Limb (tissue), 2 donors: ENCODE data around the gene EXOSC2.
A peak's percentile ranks its signal among the peaks of the same experiment; 100 is the strongest.

ENCODE experiments used
- DNase-seq, 2 donors: peaks; one replicate each; pipeline ENCODE4 v3.0.0-alpha.2; 2016; ENCODE audit errors: extremely low spot score in 2 of 2

Gene EXOSC2

DNA sequence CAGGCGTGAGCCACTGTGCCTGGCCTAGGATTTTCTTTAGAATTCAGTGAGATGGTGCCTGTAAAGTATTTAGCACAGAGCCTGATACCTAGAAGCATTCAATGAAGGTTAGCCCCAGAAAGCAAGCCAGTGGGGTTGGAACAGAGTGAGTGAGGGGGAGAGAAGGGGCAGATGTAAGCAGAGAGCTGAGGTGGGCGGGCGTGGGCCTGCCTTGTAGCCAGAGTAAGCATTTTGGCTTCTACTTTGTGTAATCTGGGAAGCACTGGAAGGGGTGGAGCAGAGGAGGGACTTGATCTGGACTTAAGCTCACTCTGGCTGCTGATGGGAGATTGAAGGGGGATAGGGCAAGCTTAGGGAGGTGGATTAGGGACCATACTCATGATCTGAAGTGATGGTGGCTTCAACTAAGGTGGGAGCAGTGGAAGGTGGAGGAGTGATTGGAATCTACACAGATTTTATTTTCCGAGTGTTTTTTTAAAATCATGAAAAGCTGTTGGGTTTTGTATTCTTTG lies 2.6 kb downstream of the EXOSC2 start:
- DNase-seq: no peak

DNA sequence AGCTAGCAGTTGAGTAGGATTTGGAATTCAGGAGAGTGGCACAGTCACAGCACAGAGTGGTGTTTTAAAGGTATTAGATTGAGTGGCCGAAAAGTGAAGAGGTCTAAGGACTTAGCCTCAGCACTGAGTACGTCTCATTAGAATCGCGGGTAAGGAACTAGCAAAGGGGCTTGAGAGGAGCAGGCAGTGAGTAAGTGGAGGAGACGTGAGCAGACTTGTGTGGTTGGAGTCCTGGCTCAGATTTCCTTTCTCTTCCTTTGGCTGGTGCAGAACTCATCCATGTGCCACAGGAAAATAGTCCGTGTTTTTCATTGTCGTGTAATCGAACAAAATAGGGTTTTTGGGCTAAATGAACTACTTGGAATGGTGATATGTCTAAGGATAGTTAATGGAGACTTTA lies 3.4 kb downstream of the EXOSC2 start:
- no peak for DNase-seq

DNA sequence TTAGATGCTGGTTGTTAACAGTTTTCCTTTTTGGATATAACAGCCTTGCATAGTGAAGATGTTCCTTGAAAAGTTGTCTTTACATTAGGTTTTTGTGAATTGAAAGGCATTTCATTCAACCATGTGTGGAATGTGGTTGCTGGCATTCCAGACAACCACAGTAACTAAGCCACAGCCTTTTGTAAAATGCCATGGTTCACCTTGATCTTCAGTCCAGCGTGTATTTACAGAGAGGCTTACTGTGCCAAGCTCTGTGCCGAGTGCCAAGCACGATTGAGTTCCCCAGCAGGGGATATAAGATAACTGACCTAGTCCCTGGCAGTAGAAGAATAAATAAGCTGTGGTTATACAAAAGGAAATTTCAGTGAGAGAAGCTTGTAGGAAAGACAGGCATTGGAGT lies 4.9 kb downstream of the EXOSC2 start:
- DNase-seq: no peak

DNA sequence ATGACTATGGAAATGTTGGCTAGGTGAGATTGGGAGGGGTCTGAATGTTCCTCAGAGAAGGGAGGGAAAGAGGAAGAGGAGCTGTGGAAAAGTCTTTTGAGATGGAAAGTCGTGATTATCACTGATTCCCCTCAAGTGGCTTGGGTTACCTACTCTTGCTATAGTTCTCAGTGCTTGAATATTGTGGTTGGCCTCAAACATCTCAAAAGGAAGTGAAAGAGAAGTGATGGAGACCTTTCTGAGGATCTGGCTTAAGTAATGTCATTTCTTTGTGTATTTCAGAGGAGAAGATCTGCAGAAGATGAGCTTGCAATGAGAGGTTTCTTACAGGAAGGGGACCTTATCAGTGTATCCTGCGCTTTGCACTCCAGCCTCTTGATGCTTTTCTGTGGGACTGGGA lies 5.5 kb downstream of the EXOSC2 start:
- no peak for DNase-seq

DNA sequence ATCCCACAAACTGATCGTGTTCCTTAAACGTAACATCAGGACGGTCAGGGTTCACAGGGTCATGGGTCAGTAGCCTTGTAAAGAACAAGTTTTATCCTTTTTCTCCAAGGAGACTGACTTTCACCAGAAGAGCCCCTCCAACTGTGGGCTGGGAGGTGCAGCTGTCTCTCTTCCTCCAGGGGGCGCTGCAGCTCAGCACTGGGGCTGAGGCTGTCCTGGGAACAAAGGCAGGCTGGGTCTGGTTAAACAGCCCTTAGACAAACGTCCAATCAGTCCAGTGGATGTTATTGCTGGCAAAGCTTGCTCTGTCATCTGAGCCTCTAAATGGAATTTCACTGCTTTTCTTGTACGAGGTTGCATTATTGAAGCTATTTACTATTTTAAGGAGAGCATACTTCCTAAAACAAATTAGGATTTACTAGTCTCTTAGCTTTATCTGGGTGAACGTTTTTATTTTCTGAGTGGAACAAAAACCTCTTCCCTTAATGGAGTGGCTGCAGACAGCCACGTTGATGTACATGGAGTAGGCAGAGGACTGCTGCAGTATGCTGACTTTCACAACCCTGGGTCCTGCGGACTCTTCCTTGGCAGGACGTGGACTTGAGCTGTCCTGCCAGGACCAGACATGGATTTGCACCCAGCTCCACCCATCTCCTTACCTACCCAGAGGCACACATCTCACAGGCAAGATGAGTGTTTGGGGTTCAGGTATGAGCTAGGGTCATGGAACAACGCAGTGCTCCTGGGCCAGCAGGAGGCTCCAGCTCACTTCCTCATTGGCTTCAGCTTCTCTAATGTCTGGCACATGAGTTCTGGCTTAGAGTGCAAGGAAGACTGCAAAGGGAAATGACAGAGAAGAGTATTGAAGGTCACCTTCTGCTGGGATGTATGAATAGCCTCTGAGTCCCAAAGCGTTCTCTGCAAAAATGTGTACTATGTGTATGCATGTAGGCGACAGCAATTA lies 7.8 kb downstream of the EXOSC2 start:
- peak; percentile 47 to 84 for DNase-seq

DNA sequence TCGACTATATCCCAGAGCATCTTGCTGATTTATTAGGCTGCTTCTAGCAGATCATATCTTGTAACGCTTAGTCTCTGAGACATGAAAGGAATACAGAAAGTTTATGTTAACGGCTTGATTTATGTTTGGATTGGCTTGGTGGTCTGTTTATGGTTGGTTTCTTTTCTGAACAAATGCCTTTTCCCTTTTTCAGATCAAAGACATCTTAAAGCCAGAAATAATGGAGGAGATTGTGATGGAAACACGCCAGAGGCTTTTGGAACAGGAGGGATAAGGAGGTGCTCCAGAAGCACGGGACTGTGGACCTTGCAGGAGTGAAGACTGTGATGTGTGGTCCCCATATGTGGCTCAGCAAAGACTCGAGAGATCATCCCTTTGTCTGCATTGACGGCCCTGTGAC lies 9.9 kb downstream of the EXOSC2 start:
- no peak for DNase-seq

DNA sequence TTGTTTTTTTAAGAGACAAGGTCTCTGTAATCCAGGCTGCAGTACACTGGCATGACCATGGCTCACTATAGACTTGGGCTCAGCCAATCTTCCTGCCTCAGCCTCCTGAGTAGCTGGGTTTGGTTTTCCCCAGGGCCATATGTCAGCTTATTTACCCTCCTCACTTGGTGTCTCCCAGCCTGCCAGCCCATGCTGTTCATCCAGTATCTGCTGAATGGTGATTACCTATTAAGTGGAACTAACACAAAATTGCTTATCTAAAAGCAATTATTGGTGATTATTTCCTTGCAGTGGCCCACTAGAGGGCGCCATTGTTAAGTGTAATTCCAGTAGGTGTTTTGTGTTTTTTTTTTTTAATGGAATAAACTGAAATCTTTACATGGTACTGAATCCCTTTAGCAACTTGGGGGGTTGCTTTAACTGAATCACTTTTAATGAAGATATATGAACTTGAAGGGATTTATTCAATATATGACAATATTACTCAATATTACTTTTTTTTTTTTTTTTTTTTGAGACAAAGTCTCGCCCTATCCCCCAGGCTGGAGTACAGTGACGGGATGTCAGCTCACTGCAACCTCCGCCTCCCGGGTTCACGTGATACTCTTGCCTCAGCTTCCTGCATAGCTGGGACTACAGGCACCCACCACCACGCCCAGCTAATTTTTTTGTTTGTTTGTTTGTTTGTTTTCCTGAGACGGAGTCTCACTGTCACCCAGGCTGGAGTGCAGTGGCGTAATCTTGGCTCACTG lies 13.8 kb downstream of the EXOSC2 start:
- peak; percentile 72 for DNase-seq

DNA sequence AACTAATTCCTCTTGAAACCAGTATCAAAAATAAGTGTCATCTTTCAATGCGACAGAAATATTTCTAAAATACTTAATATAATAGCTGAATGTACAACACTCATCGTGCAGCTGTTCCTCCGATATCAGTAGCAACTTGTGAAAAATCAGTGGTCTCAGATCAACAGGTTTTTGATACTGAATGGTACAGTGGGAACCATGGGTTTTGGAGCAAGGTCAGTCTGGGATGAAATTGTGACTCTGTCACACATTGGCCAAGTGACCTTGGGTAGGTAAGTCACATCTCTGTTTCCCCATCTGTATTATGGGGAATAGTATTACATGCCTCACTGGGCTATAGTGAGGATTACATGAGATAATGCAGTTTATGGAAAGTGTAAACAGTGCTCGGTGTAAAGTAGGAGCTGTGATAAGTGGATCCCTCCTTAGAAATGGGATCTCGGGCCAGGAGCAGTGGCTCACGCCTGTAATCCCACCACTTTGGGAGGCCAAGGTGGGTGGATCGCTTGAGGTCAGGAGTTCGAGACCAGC lies 17.3 kb downstream of the EXOSC2 start:
- DNase-seq: no peak

DNA sequence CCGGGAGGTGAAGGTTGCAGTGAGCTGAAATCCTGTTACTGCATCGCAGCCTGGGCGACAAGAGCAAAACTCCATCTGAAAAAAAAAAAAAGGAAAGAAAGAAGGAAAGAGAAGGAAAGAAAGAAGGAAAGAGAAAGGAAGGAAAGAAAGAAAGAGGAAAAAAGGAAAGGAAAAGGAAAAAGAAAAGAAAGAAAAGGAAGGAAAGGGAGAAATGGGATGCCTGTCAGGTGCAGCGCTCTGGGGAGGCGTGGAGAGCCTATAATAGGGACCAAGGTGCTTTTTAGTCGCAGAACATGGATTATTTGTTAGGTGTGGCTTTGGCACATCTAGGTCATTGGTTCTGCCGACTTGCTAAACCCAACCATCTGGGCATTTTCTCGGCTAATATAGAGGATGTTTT lies 17.9 kb downstream of the EXOSC2 start:
- no peak for DNase-seq

DNA sequence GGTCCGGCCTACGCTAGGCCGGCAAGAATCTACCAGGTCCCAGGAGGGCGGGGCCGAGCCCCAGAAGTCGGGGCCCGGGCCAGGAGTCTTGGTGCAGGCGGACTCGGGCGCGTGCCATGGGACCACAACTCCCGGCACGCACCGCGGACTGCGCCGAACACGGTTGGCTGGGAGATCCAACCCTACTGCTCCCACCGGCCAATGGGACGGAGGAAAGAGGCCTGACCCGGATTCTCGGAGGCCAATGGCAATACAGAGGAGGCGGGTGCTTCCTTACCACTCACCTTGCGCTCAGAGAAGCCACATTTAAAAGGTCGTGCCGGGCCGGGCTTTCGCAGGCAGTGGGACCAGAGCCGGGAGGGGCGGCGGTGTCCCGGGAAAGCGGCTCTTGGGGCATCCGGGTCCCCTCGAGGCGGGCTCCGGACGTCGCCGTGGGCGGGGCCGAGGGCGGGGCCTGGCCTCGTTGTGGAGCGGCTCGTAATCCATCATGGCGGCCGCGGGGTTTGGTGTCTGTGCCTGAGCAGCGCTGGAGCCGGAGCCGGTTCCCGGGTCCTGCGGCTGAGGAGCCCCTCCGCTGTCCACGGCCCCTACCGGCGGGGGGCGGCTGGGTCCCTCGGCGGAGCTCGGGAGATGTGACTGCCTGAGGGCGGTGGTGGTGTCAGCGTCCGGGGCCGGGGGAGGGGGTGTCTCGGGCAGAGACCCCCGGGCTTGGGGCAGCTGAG lies 19.1 kb downstream of the EXOSC2 start:
- peak; percentile 96 to 98 for DNase-seq

DNA sequence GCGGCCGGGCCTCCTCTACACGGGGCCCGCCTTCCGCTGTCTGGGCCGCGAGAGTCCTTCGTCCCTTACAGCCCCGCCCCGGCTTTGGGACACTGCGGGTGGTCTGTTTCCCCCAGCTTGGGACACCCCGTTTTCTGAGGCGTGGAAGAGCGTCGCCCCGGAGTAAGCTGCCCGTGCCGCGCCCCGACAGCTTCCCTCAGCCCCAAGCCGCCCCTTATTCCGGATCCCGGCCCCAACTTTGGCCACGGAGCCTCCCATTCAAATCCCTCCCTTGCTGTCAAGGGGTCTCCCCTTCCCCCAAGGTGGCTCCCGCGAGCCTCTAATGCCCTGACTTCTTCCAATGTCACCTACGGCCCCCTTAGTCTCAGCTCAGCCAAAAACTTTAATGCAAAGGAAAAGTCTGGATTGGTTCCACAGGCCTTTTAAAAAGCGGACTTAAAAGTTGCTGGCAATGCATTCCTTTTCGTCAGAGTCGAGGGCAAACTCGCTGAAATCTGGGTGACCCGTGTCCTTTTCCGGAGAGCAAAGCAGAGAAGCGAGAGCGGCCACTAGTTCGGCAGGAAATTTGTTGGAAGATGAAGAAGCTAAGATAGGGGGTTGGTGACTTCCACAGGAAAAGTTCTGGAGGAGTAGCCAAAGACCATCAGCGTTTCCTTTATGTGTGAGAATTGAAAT lies 19.8 kb downstream of the EXOSC2 start:
- DNase-seq: no peak

DNA sequence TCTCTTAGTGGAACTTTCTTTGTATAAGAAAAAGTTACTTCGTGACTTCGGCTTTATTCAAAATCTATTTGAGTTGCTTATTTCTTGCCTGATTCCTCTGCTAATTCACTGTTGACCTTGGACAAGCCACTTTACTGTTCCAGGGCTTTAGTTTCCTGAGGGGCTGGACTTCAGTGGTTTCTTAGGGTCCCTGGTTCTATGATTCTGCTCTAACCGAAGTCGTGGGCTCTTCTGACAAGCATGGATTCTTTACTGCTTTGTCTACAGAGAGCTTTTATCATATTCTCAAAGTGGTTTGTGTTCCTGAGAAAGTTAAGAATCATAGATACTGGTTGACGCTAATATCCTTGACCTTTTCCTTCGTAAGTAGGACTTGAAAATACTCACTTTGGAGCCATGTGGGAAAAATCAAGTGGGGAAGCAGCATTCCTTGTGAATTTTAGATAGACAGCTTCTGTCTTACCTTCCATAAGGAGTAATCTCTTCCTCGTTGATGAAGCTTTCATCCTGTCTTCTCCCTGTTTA lies 21.1 kb downstream of the EXOSC2 start:
- DNase-seq: no peak

DNA sequence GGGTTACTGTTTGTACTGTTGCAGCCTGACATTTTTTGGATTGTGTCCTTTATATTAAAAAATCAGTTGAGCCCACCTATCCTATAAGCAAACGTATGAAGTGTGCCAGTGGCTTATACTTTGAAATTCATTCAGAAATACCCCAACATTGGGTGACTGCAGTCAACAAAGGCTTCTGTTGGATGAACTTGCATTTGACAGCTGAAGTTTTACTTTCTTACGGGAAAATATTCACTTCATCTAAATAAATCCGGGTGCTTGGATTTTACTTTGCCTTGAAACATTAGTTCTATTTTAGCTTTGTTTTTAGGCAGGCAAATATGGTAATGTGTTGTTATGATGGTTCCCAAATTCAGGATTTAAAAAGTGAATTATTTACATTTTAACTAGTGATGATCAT lies 21.7 kb downstream of the EXOSC2 start:
- DNase-seq: no peak

DNA sequence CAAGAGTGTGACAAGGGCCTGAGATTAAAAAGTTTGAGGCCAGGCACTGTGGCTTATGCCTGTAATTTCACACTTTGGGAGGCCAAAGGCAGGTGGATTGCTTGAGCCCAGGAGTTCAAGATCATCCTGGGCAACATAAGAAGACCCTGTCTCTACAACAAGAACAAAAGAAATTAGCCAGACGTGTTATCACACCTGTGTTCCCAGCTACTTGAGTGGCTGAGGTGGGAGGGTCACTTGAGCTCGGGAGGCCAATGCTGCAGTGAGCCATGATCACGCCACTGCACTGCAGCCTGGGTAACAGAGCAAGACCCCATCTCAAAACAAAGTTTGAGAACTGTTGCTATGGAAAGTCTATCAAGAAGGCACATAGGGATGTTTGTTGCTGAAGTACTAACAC lies 25.0 kb downstream of the EXOSC2 start:
- DNase-seq: no peak

DNA sequence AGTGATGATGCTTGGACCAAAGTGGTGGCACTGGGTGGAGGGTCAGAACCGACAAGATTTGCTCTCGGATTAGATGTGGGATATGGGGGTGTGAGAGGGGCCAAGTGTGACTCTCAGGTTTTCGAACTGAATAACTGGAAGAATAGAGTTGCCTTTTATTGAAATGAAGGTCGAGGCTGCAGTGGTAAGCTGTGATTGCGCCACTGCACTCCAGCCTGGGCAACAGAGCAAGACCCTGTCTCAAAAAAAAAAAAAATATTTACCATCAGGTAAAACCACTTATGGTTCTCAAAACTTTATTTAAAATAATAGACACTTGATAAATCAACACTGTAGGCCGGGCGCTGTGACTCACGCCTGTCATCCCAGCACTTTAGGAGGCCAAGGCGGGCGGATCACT lies 27.2 kb downstream of the EXOSC2 start:
- no peak for DNase-seq

DNA sequence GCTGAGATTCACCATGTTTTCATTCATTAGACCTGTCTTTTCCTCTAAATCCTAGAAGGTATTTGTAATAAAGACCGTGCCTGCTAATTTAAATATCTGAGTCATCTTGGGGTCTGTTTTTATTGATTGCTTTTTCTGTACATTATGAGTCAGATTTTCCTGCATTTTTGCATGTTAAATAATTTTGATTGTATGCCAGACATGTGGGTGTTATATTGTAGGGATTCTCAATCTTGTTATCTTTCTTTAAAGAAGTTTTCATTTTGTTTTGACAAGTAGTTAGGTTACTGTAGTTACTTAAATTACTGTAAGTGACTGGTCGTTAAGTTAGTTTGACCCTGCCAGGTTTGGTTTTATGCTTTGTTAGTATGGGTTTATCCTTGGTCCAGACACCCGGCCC lies 35.1 kb downstream of the EXOSC2 start:
- no peak for DNase-seq

DNA sequence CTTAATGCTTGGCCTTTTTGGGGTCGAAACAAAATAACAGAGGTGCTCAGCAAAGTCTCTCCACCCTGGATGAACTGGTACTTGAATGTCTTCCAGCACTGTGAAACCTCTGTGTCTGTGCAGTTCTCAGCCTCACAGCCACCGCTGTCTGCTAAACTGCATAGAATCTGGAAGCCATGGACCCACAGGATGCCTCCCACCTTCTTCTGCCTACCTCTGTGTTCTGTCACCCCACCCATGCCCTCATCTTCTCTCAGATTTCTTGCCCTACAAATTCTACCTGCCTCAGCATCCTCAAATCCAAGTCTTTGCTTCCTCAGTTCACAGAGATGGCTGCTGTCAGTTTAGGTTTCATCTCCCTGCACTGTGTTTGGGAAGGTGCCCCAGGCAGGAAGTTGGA lies 35.6 kb downstream of the EXOSC2 start:
- DNase-seq: no peak

DNA sequence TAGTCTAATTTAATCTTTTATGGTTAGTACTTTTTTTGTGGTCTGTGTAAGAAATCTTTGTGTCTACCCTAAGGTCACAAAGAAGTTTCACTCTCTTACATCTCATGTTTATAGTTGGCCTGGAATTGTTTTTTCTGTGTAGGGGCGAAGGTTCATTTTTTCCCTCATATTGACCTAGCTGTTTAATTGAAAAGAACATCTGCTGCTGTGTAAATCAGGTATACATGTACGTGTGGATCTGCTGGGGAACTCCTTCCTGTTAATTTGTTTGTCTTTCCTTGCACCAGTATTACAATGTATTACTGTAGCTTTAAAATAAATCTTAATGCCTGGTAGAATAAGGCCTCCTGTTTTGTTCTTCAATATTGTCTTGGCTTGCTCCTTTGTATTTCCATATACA lies 37.8 kb downstream of the EXOSC2 start:
- no peak for DNase-seq

DNA sequence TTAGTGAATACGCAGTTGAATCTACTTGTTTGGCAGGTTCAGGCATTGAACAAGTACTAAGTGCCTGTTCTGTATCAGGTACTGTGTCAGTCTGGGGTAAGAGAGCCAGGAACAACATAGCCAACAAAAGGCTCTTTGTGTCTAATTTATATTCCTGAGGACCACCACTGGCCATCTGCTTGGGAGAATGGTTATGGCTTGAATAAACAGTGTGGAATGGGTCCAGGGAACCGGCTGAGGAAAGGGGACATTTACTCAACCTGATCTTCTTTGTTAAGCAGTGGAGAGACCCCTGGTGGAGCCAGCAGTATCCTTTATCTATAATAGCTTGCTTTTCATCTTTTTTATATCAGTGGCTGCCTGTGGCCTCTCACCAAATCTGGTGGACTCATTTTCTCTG lies 38.6 kb downstream of the EXOSC2 start:
- no peak for DNase-seq

DNA sequence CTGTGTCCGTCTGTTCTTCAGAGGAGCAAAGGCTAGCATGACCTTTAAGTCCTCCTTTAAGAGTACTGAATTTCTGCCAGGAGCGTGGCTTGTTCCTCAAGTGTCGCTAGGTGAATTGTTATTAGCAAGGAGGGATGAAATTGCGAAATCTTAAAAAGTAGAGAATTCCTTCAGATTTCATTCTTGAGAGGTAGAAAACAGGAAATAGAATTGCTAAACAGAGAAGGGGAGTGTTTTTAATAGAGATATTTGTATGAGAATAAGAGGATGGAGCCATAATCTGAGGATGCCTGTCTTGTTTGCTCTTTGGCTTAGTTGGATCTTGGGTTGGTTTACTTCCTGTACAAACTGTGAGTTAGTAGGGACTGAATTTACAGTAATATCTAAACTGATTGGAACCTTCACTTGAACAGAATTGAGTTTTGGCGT lies 39.2 kb downstream of the EXOSC2 start:
- DNase-seq: no peak

DNA sequence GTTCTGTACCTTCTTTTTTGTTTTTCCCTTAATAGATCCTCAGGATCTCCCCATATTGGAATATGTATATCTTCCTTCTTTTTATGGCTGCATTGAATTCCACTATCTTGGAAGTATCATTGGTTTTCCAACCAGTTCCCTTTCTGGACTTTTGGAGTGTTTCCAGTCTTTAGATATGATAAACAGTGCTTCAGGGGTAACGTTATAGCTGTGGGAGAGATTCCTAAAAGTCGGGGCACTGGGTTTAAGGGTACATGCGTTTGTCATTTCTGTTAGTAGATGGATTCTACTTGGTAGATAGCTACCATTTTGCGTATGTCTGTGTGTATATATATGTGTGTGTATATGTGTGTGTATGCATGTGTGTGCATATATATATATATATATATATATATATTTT lies 42.0 kb downstream of the EXOSC2 start:
- no peak for DNase-seq
